ENCODE results near the gene IRF9.

Gene IRF9

DNA sequence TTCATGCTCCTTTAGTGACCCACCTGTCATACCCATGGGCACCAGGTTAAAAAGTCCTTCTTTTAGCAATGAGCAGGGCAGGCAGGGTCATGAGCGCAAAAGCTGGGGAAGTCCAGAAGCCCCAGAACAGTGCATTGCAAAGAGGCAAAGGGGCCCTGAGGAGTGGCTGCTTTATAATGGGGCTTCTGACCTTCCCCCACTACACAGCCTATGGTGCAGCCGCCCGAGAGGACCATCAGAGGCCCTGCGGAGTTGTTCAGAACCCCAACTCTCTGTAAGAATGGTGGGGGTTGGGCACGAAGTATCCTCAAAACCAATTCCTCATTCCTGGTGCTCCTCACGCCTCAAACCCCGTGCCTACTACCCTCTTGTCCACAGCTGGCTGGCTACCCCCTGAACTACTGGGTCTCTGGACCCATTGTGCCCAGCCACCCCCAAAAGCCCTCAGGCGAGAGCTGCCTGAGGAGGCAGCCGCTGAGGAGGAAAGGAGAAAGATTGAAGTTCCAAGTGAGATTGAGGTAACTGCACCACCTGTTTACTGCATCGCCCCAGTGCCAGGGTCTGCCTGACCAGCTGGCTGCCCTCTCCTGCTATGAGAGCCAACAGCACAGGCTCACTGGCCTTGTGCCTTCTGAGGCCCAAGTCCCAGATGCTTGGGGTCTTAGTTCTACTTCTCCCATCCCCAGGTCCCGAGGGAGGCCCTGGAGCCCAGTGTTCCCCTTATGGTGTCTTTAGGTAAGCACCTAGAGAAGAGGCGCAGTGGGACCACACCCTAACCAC lies 17.5 kb downstream of the IRF9 start:
- no peak for ATAC-seq

- no peak for ATAC-seq
Measured at GRCh38 chr14:24179294-24179960, 18.4 kb downstream of the IRF9 start.

DNA sequence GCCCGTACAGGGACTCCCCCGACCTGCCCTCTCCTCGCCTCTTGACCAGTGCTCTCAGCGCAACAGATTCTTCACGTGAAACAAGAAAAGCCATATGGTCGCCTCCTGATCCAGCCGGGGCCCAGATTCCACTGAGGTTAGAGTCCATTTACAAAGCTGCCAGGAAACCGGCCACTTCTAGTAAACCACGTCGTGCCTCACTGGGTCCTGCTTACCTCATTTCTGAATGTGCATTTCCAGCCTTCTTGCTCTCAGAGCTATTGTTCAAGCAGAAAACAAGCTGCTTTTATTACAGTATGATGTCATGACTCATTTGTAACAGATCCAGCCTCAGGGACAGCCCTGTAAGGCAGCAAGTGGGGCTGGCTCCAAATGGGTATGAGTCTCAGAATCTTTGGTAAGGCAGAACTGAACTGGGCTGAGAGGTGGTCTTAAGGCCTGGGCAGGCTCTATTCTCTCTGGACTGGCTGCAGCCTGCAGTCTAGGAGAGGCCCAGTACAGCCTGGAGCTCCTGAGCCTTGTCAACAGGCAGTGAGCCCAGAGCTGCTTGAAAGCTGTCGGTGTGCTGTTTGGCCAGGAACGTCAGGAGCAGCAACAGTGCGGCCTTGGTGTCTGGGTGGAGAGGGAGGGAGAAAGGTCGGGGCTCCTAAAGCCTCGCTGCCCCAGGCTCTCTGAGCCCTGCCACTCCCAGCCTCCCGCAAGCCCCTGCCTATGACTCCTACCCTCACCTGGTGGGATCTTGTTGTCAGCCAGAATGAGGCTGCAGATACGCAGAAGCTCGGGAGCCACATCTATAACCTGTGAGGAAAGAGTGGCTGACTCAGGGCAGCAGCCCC lies 19.1 kb downstream of the IRF9 start:
- peak in 1 of 2 donors; percentile 6 for ATAC-seq

DNA sequence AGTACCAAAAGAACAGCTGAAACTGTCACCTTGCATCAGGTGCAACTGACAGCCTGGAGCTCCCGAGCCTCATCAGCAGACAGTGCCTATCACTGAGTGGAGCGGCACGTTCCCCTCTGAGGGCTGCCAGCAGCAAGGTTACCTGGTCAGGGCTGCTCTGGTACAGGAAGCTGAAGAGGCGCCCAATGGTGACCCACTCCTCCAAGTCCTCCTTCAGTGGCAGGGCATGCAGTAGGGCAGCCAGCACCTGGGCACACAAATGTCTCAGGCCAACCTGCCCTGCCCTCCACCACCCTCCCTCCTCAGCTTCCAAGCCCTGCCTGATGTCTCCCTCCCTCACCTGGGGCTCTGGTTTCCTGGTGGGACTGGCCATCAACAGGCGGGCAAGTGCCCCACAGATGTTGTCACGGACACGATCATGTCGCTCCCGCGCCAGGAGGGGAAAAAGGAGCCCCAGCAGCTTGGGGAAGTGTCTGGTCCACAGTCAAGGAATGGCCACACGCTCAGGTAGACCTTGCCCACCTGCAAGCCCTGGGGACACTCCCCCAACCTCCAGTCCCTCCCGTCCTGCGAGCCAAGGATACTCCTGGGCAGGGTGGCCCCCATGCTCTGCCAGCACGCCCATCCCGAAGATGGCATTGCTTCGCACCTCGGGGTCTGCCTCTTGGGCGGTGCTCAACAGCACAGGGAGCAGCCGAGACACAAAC lies 20.5 kb downstream of the IRF9 start:
- no peak for ATAC-seq

DNA sequence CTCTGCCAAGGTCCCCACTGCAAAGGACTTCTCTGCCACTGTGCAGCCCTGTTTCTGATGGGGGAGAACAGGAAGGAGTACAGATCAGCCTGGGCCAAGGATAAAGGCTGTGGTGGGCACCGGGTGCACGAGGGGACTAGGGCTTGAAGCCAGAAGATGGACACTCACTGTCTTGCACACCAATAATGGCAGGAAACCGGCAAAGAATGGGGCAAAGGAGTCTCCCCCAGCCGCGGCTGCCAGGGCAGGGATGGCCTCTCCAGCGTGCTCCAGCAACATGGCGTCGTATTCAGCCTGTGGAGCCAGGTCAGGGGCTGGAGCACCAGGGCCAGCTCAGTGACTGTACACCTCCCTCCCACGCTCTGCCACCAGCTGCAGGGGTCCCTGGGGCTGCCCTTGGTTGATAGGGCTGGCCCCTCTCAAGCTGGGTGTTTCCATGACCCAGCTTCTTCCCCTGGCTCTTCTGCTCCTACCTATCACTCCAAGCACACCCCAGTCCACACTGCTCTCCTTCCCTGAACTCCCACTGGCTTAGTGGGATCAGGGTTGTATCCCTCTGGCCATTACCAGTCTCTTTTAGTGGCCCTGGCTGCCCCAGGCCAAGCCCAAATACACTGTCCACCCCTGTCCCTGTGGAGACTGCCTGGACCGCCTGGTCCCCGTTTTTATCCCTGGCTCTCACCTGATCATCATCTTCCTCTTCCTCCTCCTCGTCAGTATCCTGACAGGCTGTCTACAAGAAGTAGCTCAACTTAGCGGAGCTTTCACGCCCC lies 21.2 kb downstream of the IRF9 start:
- no peak for ATAC-seq

- no peak for ATAC-seq
Measured at GRCh38 chr14:24183014-24183481, 22.0 kb downstream of the IRF9 start.

DNA sequence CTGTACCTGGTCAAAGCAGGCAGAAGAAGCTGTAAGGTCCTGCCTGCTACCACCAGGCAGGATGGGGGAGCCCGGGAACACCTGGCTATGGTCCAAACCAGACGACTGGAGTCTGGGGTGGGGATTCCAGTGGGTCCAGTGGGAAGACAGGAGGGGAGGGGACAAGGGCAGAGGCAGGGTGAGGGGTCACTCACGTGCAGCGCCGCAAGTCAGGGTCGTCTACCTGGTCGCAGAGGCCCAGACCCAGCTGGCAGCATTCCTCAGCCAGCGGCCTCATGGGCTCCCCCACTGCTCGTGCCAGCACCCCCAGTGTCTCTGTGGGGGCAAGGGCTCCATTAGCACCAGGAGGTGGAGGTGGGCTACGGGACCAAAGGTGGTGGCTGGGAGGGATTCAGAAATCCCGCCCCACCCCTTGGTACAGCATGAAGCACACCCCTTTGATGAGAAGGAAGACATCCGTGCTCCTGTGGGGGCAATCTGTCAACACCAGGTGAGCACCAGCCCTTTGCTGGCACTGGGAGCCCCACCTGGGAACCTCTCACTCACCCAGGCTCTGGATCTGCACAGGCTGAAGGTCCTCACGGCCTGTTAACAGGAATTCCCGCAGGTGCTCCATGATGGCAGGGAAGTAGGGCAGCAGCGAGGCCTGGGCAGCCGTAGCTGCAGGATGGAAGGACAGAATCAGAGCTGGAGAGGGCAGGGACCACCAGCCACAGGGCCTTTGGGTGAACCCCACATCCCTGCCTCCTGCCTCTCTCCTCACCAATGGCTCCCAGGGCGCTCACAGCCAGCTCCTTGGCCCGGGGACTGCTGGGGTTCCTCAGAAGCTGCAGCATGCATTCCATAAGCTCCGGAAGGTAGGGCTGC lies 23.3 kb downstream of the IRF9 start:
- no peak for ATAC-seq

DNA sequence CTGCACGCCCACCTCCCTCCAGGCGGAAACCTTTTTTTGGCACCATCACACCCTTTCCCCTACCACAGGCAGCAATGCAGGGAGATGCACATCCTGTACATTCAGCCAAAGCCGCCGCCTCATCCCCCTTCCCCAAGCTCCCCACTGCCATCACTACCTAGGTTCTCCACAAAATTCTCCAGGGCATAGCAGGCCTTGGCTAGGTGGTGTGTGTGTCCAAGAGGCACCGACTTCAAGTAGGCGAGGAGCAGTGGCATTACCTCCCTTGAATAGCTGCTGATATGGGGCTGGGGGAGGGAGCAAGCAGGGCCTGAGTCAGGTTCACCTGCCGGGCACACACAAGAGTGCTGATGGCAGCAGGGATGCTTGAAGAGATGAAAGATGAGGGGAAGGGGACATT lies 24.0 kb downstream of the IRF9 start:
- ATAC-seq = no peak

DNA sequence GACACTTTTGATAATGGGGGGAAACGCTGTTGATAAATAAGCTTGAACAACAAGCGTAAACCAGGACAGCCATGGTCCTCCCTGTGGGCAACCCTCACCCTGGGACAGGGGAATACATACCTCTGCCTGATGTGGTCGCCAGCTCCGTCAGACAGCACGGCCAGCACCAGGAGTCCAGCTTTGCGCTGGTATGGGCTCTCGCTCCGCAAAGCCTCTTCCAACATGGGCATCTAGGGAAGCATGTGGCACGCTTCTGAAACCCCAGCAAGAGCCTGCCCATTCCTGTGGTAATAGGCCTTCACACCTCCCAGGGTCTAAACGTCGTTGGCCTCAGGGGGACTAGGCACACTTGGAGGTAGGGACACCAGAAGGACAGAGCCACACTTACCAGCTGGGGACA lies 24.7 kb downstream of the IRF9 start:
- no peak for ATAC-seq

DNA sequence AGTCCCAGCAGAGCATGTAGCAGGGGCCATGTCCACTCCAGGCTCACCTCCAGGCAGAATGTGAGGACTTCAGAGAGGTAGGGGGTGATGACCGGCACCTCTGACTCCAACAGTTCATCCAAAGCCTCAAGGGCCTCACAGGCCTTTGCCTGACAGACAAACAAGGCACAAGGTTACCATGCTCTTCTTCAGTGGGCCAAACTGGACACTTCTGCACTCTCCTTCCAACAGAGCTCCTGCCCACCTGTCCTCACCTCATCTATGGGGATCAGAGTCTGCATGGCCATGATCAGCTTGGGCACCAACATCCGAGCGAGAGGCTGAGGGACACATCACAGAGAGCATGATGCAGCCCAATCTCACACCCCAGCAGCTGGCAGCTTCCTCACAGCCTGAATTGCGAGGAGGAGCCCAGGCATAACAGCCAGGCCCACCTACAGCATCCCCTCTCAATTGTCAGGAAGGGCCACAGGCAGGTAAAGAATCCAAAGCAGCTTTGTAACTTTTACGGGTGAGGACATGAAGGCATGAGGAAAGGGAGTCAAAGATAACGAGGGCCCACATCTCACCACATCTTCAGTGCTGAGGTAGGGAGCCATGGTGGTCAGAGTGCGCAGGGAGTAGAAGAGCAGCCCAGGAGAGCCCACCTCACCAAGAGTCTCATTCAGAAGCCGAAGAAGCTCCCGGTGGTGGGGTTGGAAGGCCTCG lies 25.9 kb downstream of the IRF9 start:
- ATAC-seq = no peak

DNA sequence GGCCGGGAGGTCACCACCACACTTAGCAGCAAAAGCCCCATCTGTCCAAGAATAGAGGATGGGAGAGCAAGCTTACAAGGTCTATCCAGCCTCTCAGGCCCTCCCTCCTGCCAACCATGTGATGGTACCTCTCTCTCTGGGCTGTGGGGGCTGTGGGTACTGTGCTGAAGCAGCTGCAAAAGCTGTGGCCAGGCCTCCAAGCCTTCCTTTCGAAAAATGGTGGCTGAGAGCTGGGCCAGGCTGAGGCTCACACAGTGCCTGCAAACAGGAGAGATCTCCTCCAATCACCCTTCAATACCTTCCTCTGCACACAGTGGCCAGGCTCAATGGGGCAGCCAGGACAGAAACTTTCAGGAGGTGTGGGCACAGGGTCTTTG lies 26.5 kb downstream of the IRF9 start:
- no peak for ATAC-seq

- ATAC-seq = peak; percentile 93 to 94
Measured at GRCh38 chr14:24188251-24189058, 27.4 kb downstream of the IRF9 start, which contains the start of gene IPO4. TSS of gene IPO4 (minus strand) at chr14:24188816. CDS start at chr14:24188787, 29 bp downstream.

GRCh38 chr14:24189059-24189375 lies 28.0 kb downstream of the IRF9 start:
- ATAC-seq = no peak

GRCh38 chr14:24189460-24189859 lies 28.4 kb downstream of the IRF9 start:
- no peak for ATAC-seq

DNA sequence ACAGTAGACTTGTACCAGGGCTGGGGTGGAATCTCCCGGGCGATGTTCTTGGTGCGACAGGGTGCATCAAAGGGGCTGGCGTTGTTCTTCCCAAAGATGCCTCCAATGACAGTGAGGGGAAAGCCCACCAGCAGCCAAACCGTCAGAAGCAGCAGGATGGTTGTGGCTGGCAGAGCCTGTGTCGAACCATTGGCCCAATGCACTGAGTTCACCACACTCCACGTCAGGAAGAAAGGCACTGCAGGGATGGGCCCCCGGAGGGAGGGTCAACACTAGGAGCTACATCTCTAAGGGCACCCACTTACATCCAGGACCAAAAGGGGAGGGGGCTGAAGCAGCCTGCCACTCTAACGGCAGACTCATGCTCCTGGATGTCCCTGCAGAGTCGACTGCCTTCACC lies 29.4 kb downstream of the IRF9 start:
- ATAC-seq = no peak

- no peak for ATAC-seq
Measured at GRCh38 chr14:24192933-24193332, 31.9 kb downstream of the IRF9 start.

DNA sequence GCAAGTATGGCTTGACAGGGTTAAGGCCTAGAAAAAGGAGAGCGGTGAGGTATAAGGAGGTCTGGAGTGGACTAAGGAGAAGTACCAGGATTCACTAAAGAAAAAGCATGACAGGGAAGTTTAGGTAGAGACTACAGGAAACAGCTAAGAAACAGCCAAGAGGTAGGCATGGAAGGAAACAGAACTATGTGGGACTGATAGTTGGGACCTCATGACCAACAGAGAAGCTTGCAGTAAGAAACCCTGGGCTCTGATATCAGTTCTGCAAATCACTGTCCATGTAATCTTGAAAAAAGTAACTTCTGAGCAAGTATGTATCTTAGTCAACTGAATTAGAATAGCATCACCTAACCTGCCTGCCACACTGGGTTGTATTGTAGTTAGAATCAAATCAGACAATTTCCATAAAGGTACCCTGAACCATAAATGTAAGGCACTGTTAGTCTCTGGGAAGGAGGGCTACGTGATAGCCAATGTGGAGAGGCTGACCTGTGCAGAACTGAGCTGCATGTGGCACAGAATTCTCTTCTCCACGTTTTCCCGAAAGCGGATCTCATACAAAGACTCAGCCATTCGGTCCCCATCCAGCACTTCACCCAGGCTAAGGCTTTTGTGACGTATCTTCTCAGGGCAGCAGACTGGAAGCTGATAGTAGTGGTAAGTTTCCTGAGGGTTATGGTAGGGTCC lies 33.3 kb downstream of the IRF9 start:
- no peak for ATAC-seq

DNA sequence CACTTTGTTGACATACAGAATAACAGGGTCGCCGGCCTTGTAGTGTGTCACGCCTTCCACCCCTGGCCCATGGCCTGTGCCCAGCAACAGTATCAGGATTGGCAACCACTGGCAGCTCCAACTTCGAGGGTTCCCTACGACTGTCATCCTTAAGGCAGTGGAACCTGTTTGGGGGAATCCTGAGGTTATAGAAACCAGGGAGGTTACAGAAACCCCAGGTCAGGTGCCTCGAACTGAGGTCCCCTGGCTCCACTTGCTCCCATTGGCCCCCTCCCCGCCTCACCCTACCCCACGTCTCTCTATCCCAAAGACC lies 33.8 kb downstream of the IRF9 start:
- ATAC-seq = no peak
